Measurements from ENCODE around the gene PRR7. TPM values are rescaled to one million over a fixed set of nuclear protein-coding genes. Genes with fewer than 3 reads are reported as not detected.

The PRR7 gene
- total and polyA plus RNA-seq, 2 of the 13 experiments (the other 11 are each of a cell fraction or from before 2014, with no cell fraction given), result 4.8 to 5.0 TPM

GRCh38 chr5:177447066-177447610 lies 524 bp downstream of the PRR7 start:
- FAIRE-seq (no peak), ATAC-seq (peak; percentile 12), DNase-seq (ENCODE audit: low spot score) (no peak)
- peak overlapping the region; percentile 55 to 80 (median 61); a peak in 5 of 6 replicates for H3K4me3 ChIP-seq (replicated peaks in 1 of 3; ENCODE audit: insufficient read depth in 1 of 3, low read depth in 2 of 3, low read length in 3 of 3)
- H3K27me3 ChIP-seq (ENCODE audit: control insufficient read depth in 1 of 2, insufficient read depth in 2 of 2, low read length in 2 of 2), result no peaks in the 10 kb centered on the region
- no peak overlapping the region for H2AFZ ChIP-seq (ENCODE audit: low read length)
- H3K9ac ChIP-seq (ENCODE audit: insufficient read depth, low read depth, low read length), result peak overlapping the region; percentile 82
- H3K36me3 ChIP-seq (replicated peaks in 1 of 2; ENCODE audit: control insufficient read depth in 1 of 2, insufficient read depth in 2 of 2, low read length in 2 of 2), result peaks cover under 1 to 5% of the 10 kb centered on the region in 2 experiments; a peak in 1 of 5 replicates
- intact Hi-C loops (cut with micrococcal nuclease; ENCODE audit: unreplicated experiment), result loop anchor here (5.0 kb wide), 1 partner anchor 120 kb away; no protein-coding TSS in a partner anchor
- no peaks in the 10 kb centered on the region for H3K9me3 ChIP-seq (ENCODE audit: low read length)
- peaks cover 49% of the 10 kb centered on the region for H3K4me1 ChIP-seq (ENCODE audit: insufficient read depth, low read length)
- no peaks in the 10 kb centered on the region for H3K79me2 ChIP-seq (ENCODE audit: insufficient read depth, low read length)
- no TSS peak for BruUV-seq (replicated peaks)
- ChIA-PET CTCF (ENCODE audit: low intra/inter-chr PET ratio, low total read pairs) (interaction anchor here (1.4 kb wide), 1 partner anchor 10 kb away, joined by 5 read pairs; no protein-coding TSS in a partner anchor), POLR2A (interaction anchor here (0.7 to 4.2 kb wide), 19 partner anchors 10 to 95 kb away, joined by 3 to 19 read pairs (median 4); partner anchors contain the start of genes F12, GRK6, LMAN2 and PDLIM7)
- in situ Hi-C loops (cut with HindIII; ENCODE audit: extremely low pct_ligation_motif_present, low pct_unique_long_range_greater_than_20kb), result loop anchor here (5.0 kb wide), 1 partner anchor 135 kb away; the partner anchor contains the start of gene MXD3
- peak overlapping the region; percentile 74 for H3K27ac ChIP-seq (ENCODE audit: extremely low read length, insufficient read depth, low read length)
- peak overlapping the region; percentile 99 for H3K4me2 ChIP-seq (ENCODE audit: low read depth, low read length)
- WGBS (ENCODE audit: low lambda C conversion rate), result 0% methylated on average over 4 of the region's 52 CpGs
- H4K20me1 ChIP-seq (ENCODE audit: insufficient read depth, low read length), result peaks cover 2% of the 10 kb centered on the region; the same call in 1 of the 2 replicates
- no peak for TF ChIP-seq PHF20 (CRISPR knock-in tag; IDR thresholded peaks at IDR 0.05)
- no peak for TF ChIP-seq CC2D1A (CRISPR knock-in tag; IDR thresholded peaks at IDR 0.05)
- TF ChIP-seq MTF2 (CRISPR knock-in tag; IDR thresholded peaks at IDR 0.05; ENCODE audit: borderline replicate concordance), result no peak
- TF ChIP-seq ZFP41 (CRISPR knock-in tag; IDR thresholded peaks at IDR 0.05; ENCODE audit: borderline replicate concordance), result no peak
- TF ChIP-seq ZNF441 (CRISPR knock-in tag; IDR thresholded peaks at IDR 0.05; ENCODE audit: borderline replicate concordance), result no peak
- TF ChIP-seq ZNF780A (CRISPR knock-in tag; IDR thresholded peaks at IDR 0.05), result no peak
- TF ChIP-seq KAT2B (IDR thresholded peaks at IDR 0.05; ENCODE audit: borderline replicate concordance, low read depth, low read length), result no peak
- no peak; the same call in 1 of the 2 replicates for TF ChIP-seq TAF1 (CRISPR knock-in tag; IDR thresholded peaks at IDR 0.05)
- no peak for TF ChIP-seq ZMYM3 (CRISPR knock-in tag; IDR thresholded peaks at IDR 0.05)
- TF ChIP-seq NFIB (CRISPR knock-in tag; IDR thresholded peaks at IDR 0.05; ENCODE audit: borderline replicate concordance), result no peak
- TF ChIP-seq GPBP1L1 (CRISPR knock-in tag; IDR thresholded peaks at IDR 0.05), result no peak
- no peak for TF ChIP-seq SMARCE1 (IDR thresholded peaks at IDR 0.05; ENCODE audit: borderline replicate concordance)
- TF ChIP-seq ZNF354B (CRISPR knock-in tag; IDR thresholded peaks at IDR 0.05), result no peak
- TF ChIP-seq BRCA1 (CRISPR knock-in tag; IDR thresholded peaks at IDR 0.05), result no peak
- TF ChIP-seq FOXO4 (CRISPR knock-in tag; conservative IDR thresholded peaks at IDR 0.05), result no peak
- TF ChIP-seq HOXA9 (CRISPR knock-in tag; IDR thresholded peaks at IDR 0.05; ENCODE audit: borderline replicate concordance), result 0 out of 2 replicates have a peak, but pooled peaks have one; percentile 10
- no peak for TF ChIP-seq TCF12 (IDR thresholded peaks at IDR 0.05)
- no peak for TF ChIP-seq TCF12 (CRISPR knock-in tag; IDR thresholded peaks at IDR 0.05)
- no peak for TF ChIP-seq FIP1L1 (IDR thresholded peaks at IDR 0.05; ENCODE audit: borderline replicate concordance, insufficient read depth, low read depth, low read length)
- TF ChIP-seq IKZF1 (IDR thresholded peaks at IDR 0.05), result no peak
- TF ChIP-seq NCOR1 (IDR thresholded peaks at IDR 0.05; ENCODE audit: borderline replicate concordance, low read length), result no peak
- no peak for TF ChIP-seq TP53 (CRISPR knock-in tag; conservative IDR thresholded peaks at IDR 0.05)
- no peak for TF ChIP-seq ZFP37 (CRISPR knock-in tag; IDR thresholded peaks at IDR 0.05; ENCODE audit: borderline replicate concordance)
- TF ChIP-seq RBFOX2 (IDR thresholded peaks at IDR 0.05; ENCODE audit: low read depth, low read length), result peak; percentile 15

Data from HepG2 (cell line).